Hindlimb muscle (tissue), 1 donor: ENCODE data around the gene ASIC2. TPM values are rescaled to one million over a fixed set of nuclear protein-coding genes. Genes with fewer than 3 reads are reported as not detected.
A peak's percentile ranks its signal among the peaks of the same experiment; 100 is the strongest.
"Not testable (repeated sequence)": the region's sequence is repeated elsewhere in the genome, so short reads cannot be mapped to it uniquely, and the experiment has no call there.

Source experiments
- DNase-seq: peaks from one replicate; pipeline ENCODE4 v3.0.0-alpha.2; 2013
- polyA plus RNA-seq: library from polyadenylated mRNA; unstranded; fragments of 120-200 nt; gene quantifications from one replicate; pipeline ENCODE4 v1.2.1, GENCODE V29; 2013; ENCODE audit not compliant: insufficient read length

Gene ASIC2
- polyA plus RNA-seq, 1 donor: not detected

DNA sequence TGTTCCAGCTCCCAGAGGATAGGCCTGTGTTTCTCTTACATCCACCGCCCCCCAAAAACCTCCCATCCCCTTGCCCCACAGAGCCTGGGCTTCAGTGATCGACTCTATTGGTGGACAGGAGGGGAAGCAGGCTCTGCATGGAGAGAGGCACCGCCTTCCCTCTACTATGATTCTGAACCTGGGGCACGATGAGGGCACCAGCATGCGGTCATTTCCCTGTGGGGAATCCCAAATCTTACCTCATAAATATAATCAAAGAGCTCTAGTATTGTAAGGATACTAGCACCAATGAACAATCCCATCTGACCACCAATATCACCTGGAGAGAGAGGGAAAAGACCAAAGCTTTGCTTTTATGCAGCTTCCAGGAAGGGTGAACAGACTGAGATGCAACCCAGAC lies 275.7 kb downstream of the ASIC2 start:
- no peak for DNase-seq

DNA sequence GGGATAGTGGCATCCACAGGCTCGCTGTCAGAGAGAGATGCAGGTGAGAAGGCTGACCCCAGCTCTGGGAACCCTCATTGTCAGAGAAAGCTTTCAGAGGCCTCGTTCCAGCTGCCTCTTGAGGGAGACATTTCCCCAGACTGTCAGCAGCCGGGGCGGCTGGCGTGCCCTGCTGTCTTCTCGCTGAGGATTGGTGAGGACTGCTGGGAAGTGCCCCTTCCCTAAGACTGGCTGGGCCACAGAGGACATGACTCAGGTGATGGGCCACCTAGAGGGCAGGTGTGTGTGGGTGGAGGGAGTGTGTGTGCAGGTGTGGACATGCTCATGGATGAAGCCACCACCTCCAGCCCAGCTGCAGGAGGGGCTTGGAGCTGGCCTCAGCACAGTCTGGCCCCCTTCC lies 276.2 kb downstream of the ASIC2 start:
- DNase-seq: no peak

DNA sequence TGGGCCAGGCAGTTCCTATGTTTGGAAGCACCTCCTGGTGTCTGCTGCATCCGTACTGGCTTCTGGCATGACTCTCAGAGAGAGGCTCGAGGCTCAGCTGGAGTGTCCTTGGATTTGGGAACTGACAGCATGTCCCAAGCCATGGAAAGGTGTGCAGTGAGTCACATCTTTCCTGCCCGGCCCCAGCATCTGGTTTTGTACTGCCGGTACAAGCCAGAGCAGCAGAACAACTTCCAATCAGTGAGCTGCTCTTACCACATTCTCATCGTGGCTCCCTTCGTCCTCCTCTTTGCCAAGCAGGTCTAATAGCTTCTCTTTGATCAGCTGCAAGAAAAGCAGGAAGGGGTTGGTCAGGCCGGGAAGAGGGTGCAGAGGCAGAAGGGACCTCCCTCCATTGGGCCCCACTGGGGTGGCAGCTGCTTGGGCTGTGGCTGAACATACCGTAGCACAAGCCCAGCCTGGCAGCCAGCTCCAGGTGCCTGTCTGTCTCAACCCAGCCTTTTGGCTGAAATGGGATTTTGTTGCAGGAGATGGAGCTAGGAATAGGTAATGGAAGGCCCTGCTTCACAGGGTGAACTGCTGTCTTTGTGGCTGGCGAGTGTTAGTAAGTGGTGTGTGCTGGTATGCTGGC lies 277.3 kb downstream of the ASIC2 start:
- DNase-seq: no peak

DNA sequence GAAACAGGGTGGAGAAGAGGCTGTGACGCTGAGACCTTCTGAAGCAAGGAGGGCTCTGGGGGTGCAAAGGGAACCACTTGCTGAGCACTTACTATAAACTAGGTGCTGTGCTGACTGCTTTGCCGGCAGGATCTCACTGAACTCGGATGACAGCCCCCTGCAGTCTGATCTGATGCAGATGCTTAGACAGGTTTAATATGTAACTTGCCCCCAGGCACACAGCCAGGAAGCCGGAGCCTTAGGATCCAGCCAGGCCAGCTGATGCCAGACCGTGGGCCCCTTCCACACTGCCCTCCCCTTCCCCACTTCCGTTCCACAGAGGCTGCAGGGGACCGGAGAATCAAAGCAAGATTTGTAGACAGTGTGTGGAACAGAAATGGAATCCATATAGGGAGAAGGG lies 278.3 kb downstream of the ASIC2 start:
- DNase-seq: no peak

DNA sequence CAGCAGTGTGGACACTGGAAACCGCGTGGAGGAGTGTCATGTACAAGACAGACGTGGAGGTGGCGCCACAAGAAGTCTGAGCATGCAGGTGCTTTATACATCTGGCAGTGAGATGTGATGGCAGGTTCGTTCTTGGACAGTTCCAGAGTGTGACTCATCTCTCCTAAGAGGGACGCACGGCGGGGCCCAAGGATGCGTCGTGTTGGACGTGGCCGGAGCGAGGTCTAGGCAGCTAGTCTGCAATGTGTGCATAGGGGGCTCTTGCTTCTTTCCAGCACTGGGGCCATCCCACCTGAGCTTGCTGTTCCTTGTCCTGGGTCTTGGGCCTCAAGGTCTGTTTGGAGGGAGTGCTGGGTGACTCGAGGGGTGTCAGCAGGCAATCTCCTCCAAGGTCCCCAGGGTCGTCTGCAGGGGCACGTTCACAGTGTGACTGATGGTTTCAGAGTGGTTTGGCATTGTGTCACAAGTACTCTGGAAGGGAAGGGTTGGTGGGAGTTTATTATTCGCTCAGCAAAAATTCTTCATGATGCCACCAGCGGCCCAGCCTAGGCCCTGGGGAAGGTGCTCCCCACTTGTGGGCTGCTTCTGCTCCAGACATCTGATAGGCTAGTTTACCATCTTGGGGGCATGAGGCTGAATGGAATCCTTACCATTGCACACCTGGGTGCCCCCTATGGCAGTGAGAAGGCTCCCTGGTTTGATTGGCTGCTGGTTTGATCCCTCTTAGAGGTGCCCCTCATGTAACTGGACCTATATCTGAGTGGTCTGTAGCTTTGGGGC lies 279.3 kb downstream of the ASIC2 start:
- DNase-seq: no peak

DNA sequence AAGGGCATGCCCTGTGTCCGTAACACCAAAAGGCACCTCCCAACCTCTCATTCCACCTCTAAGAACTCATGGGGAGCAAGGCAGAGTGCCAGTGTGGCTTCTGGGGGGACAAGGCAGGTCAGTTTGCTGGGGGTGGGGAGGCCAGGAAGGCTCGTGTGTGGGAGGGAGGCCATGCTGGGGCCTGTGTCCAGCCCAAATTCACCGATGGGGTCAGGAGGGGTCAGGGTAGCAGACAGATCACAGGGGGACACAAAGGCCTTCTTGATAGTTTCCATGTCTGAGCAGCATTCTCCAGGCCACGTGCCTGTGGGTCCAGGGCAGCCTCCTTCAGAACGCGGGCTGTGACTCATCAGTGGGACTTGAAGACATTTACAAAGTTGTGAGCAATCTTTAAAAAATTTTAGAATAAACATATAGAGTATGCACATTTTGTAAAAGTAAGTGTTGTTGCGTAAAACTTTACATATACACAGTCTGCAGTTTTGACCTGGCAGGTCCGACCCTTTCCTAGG lies 280.5 kb downstream of the ASIC2 start:
- DNase-seq: no peak

DNA sequence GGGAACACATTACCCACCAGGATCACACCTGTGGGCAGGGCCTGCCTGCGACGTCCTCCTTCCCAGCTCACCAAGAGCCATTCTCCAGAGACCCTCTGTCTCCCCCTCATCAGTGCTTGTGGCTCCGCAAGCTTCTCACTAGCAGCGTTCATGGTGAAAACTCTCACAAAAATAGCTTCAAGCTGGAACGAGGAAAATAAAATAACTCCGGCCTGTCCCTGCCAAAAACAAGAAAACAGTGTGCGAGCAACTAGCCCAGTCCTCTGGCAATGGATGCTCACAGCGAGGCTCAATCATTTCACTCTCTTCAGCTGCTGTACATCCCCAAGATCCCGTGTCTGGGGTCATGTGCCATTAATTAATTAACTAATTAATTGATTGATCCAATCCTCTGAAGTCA lies 283.5 kb downstream of the ASIC2 start:
- no peak for DNase-seq

DNA sequence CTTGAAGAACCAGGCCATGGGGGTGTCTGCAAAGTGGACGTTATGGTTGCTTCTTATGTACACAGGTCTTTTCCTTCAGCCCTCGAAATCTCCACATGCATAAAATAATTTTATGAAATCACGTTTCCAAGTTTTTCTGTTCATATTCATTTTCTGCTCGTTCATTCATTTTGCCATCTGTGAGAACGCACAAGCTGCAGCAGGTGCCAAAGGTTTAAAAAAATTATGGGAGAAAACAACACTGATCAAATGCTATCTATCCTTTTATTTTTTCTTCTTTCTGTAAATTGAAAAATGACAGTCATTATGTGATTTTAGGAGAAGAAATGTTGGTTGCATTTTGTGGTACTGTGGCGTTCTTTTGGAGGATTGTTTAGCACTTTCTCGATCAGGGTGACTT lies 285.9 kb downstream of the ASIC2 start:
- no peak for DNase-seq

DNA sequence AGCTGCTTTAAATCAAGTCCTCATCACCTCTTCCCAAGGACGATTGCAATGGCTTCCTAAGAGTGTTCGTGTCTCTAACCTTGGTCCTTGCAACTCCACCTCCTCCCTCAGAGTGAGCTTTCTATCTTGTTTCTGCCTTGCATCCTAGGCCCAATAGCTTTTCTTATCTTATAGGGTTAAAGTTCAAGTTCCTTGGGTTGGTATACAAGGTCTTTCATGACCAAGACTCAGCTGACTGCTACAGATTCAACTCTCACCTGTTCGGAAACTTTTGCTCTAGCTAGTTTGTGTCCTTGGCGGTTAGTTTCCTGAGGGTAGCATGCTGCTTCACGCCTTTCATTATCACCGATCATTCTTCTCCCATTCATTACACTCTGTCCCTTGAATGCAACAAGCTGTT lies 290.8 kb downstream of the ASIC2 start:
- no peak for DNase-seq

DNA sequence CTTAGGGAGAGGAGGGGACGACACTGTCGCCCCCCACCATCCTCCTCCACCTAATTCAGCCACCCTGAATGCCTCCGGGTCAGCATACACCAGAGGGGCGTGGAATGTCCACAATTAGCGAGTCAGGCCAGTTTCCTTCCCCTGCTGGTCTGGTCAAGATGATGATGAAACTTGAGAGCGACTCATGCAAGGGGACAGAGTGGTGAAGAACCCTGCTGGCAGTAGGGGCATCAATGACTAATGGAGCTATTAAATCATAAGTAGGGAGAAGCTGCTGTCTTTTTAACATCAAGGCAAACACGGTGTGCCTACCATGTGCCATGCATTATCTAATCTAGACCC lies 294.2 kb downstream of the ASIC2 start:
- no peak for DNase-seq

DNA sequence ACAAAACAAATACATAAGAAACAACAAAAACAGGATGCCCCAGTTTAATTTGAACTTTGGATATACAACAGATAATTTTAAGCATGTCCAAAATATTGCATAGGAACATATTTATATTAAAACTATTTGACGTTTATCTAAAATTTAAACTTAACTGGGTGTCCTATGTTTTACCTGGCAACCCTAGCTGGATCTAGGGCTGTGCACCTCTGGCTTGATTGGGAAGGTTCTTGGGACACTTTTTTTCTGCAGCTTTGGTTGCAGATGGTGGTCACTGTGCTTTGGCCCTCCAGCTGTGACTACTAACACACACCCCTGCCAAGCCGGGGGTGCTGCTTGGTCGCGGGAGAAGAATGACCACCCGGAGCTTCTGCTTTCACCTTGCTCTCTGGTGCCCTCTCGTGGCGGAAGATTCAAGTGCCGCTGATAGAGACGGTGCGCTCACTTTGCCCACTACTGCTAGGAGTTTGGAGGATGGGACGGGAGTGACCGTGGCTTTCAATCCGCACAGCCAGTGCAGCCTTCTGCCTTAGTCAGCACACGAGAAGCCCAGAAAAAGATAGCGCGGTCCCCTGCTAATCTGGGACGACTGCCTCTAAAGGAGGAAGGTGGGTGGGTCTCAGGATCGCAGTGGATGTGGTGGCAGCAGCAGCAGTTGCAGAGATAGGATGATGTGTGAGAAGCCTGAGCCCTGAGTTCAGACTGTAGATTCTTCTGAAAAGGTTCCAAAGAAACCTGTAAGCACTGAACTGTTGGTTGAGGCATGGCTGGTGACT lies 294.8 kb downstream of the ASIC2 start:
- DNase-seq: peak; percentile 63

DNA sequence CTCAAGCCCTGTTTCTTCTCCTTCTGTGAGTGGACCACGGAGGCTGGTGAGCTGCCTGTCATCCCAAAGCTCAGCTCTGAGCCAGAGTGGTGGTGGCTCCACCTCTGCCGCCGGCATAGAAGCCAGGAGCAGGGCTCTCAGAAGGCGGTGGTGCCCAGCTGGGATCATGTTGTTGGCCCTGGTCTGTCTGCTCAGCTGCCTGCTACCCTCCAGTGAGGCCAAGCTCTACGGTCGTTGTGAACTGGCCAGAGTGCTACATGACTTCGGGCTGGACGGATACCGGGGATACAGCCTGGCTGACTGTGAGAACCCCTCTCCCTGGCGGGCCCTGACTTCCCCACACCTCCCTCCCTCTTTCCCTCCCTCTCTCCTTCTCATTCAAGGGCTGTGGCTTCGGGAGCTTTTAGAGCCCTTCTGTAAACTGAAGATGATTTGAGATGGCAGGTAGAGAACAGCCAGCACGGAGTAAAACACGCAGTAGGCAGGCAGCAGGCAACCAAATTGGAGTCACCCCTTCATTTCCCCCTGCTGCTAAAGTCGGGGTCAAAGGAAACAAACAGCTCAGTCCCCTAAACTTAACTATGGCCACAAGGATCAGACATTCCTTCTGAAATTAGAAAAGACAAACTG lies 297.6 kb downstream of the ASIC2 start:
- no peak for DNase-seq

DNA sequence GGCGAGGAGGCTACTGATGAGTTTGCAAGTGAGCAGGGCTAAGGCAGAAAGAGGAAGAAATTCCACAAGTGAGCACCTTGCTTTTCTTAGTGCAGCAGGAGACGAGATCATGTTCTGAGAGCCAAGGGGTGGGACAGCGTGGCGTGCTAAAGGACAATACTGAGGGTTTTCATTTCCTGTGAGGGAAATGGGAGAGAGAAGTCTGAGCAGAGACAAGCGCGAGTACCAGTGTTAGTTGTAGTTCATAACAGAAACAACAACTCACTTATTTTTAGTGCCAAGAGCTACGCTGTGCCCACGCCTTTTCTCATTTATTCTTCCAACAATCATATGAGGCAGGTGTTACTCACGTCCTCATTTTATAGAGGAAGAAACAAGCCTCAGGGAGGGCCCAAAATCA lies 299.1 kb downstream of the ASIC2 start:
- DNase-seq: no peak

DNA sequence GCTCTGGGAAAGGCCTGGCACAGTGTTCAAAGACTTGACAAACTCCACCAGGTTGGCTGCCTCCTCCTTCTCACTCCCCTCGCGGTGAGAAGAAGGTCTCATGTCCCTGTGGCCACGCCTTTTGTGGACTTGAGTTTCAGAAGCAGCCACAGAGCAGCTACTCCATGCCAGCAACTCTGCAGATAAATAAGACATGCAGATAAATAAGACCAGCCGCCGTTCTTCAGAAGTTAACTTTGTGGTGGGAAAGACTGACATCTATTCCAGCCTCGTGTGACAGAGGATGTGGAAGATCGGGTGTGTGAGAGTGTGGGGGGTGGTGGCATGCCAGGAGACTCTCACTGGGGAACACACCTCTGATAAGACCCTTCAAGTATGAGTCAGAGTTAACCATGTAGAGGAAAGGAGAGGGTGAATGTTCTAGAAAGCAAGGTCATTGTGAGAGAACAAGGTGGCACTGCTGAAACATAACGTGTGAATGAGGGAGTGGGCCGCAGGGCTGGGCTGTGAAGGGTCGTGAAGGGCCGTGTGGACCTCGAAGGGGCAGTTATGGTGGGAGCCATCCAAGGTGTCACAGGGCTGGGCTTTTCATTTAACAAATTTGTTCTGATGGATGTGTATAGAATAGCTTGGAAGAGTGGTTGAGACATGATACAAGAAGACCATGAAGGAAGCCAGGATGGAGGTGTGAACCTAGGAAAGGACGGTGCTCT lies 300.6 kb downstream of the ASIC2 start:
- DNase-seq: peak; percentile 11

DNA sequence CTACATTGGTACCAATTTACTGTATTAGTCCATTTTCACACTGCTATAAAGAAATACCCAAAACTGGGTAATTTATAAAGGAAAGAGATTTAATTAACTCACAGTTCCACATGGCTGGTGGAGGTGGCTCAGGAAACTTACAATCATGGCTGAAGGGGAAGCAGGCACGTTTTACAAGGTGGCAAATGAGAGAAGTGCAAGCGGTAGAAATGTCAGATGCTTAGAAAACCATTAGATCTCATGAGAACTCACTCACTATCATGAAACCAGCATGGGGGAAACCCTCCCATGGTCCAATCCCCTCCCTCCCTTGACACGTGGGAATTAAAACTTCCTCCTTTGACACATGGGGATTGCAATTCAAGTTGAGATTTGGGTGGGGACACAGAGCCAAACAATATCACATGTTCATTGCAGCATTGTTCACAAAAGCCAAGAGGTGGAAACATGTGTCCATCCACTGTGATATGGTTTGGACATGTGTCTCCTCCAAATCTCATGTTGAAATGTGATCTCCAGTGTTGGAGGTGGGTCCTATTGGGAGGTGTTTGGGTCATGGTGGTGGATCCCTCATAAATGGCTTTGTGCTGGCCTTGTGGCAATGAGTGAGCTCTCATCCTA lies 304.5 kb downstream of the ASIC2 start:
- no peak for DNase-seq

DNA sequence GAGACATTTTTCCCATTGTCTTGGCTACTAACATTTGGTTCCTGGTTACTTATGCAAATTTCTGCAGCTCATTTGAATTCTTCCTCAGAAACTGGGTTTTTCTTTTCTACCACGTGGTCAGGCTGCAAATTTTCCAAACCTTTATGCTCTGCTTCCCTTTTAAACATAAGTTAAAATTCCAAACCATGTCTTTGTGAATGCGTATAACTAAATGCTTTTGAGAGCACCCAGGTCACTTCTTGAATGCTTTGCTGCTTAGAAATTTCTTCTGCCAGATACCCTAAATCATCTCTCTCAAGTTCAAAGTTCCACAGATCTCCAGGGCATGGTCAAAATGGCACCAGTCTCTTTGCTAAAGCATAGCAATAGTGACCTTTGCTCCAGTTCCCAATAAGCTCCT lies 305.2 kb downstream of the ASIC2 start:
- DNase-seq: not testable (repeated sequence)

DNA sequence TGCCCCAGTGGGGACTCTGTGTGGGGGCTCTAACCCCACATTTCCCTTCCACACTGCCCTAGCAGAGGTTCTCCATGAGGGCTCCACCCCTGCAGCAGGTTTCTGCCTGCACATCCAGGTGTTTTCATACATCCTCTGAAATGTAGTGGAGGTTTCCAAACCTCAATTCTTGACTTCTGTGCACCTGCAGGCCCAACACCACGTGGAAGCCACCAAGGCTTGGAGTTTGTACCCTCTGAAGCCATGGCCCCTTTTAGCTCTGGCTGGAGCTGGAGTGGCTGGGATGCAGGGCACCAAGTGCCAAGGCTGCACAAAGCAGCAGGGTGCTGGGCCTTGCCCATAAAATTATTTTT lies 305.7 kb downstream of the ASIC2 start:
- DNase-seq: not testable (repeated sequence)

DNA sequence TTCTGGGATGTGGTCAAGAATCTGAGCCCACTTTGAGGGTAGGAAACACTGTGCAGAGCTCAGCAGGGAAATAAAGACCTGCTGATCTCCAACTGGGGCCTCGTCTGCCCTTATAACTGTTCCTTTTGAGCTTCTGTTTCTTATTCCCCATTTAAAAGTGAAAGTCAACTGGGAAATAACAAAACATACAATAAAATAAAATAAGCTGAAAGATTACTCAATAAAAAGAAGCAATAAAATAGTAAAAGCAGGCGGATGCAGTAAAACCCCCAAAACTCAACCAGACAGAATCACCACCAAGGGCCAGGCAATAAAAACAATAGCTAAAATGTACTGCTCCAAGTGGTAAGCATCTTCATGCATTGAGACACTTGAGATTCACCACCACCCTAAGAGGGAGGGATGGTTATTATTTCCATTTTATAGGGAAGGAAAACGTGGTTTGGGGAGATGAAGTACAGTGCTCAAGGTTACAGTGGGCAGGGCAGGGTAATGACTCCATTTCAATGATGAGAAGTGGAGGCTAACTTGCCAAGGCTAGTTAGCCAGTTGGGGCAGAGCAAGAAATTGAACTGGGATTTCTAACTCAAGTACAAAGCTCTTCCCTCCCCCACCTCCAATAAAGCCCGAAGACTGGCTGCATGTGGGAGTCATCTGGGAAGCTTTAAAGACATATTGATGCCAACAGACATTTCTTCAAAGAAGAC lies 307.9 kb downstream of the ASIC2 start:
- no peak for DNase-seq

DNA sequence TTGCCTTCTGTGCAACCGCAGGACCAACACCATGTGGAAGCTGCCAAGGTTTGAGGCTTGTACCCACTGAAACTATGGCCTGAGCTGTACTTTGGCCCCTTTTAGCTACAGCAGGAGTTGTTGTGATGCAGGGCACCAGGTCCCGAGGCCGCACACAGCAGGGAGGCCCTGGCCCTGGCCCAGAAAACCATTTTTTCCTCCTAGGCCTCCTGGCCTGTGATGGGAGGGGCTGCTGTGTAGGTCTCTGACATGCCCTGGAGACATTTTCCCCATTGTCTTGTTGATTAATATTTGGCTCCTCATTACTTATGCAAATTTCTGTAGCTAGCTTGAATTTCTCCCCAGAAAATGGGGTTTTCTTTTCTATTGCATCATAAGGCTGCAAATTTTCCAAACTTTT lies 311.5 kb downstream of the ASIC2 start:
- DNase-seq: not testable (repeated sequence)

DNA sequence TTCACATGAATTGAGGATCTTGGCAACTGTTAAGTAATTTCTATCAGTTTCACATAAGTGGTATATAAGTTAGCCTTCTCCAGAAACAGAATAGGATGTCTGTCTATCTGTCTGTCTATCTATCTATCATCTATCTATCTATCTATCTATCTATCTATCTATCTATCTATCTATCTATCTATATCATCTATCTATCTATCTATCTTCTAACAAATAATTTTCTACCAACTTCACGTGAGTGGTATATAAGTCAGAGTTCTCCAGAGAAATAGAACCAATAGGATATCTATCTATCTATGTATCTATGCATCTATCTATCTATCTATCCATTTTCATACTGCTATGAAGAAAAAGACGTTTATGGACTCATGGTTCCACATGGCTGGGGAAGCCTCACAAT lies 312.9 kb downstream of the ASIC2 start:
- no peak for DNase-seq

DNA sequence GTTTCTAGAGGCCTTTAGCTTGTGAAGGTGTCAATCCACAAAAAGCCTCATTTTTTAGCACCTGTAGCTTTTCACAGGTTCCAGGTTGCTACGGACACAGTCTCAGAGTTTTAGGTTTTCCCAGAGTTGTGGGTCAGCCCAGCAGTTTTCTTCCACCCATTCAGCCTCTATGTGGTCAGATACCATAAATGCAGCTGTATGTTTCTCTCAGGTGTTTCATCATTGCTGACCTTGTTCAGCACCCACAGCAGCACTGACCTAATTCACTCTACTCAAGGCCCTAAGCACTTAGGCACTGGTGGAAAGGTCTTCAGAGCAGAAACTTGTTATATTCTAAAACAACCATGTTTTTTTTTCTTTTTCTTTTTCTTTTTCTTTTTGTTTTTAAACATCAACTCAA lies 316.5 kb downstream of the ASIC2 start:
- DNase-seq: no peak
